Nephron progenitor cell (in vitro differentiated cells): ENCODE results near the gene STRN4.
A peak's percentile ranks its signal among the peaks of the same experiment; 100 is the strongest.

ENCODE experiments used
- DNase-seq: peaks from one replicate; pipeline ENCODE4 v3.0.0; 2021
- H3K27ac Mint-ChIP-seq: 2 replicates; pipeline ENCODE4 v1.8.0; 2021; ENCODE audit warnings: mild to moderate bottlenecking, moderate library complexity, mixed read lengths
- H3K27me3 Mint-ChIP-seq: 2 replicates; pipeline ENCODE4 v1.8.0; 2021; ENCODE audit warnings: mild to moderate bottlenecking, low read depth, mixed read lengths; ENCODE audit not compliant: poor library complexity
- H3K36me3 Mint-ChIP-seq: 2 replicates; pipeline ENCODE4 v1.8.0; 2021; ENCODE audit warnings: low read depth, mixed read lengths
- H3K4me1 Mint-ChIP-seq: 2 replicates; pipeline ENCODE4 v1.8.0; 2021; ENCODE audit warnings: mixed read lengths
- H3K4me3 Mint-ChIP-seq: 2 replicates; pipeline ENCODE4 v1.8.0; 2021; ENCODE audit warnings: mild to moderate bottlenecking, moderate library complexity, mixed read lengths
- H3K9me3 Mint-ChIP-seq: 2 replicates; pipeline ENCODE4 v1.8.0; 2021; ENCODE audit warnings: mild to moderate bottlenecking, moderate library complexity, mixed read lengths
- TF ChIP-seq, protein P1 (sequence below): fragments of 200-600 bp; sonication (generic); IDR thresholded peaks from 2 replicates; pipeline ENCODE4 v1.5.0; 2021; ENCODE audit warnings: antibody characterized with exemption

STRN4 gene

DNA sequence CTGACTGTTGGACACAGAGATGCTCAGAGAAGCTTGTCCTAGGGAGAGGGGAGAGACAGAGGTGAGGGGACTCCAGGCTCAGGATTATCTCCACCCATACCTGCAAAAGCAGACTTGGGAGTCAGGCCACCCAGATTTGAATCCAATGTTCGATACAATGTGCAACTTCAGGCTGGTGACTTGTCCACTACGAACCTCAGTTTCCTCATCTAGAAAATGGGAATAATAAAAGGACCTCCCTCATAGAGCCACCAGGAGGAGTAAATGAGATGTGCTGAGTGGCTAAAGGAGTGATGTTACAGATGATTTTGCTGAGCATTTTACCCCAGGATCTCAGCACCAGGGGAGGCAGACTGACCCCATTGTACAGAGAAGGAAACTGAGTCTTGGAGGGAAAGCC, 54.3 kb downstream of the STRN4 start:
- Mint-ChIP-seq H3K4me1 (peaks cover 11% of the 10 kb centered on the region), H3K36me3 (peaks cover 92% of the 10 kb centered on the region), H3K27ac (no peak overlapping the region), H3K4me3 (no peak overlapping the region), H3K9me3 (no peaks in the 10 kb centered on the region), H3K27me3 (no peaks in the 10 kb centered on the region)
- TF ChIP-seq, protein P1, sequence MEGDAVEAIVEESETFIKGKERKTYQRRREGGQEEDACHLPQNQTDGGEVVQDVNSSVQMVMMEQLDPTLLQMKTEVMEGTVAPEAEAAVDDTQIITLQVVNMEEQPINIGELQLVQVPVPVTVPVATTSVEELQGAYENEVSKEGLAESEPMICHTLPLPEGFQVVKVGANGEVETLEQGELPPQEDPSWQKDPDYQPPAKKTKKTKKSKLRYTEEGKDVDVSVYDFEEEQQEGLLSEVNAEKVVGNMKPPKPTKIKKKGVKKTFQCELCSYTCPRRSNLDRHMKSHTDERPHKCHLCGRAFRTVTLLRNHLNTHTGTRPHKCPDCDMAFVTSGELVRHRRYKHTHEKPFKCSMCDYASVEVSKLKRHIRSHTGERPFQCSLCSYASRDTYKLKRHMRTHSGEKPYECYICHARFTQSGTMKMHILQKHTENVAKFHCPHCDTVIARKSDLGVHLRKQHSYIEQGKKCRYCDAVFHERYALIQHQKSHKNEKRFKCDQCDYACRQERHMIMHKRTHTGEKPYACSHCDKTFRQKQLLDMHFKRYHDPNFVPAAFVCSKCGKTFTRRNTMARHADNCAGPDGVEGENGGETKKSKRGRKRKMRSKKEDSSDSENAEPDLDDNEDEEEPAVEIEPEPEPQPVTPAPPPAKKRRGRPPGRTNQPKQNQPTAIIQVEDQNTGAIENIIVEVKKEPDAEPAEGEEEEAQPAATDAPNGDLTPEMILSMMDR = no peak
- no peak for DNase-seq

DNA sequence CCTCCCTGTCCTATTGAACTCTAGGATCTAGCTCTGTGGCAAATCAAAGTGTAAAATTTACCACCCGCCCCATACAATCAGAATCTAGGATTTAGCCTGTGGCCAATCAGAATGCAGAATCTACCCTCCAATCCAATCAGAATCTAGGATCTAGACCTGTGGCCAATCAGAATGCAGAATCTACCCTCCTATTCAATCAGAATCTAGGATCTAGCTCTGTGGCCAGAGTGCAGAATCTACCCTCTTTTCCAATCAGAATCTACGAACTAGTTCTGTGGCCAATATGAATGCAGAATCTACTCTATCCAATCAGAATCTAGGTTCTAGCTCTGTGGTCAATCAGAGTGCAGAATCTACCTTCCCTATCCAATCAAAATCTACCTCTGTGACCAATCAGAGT, 55.1 kb downstream of the STRN4 start:
- no peak for DNase-seq
- no peak overlapping the region for H3K4me3 Mint-ChIP-seq
- no peak overlapping the region for H3K27ac Mint-ChIP-seq
- no peaks in the 10 kb centered on the region for H3K9me3 Mint-ChIP-seq
- H3K4me1 Mint-ChIP-seq = peaks cover 2% of the 10 kb centered on the region
- peaks cover 89% of the 10 kb centered on the region for H3K36me3 Mint-ChIP-seq
- no peaks in the 10 kb centered on the region for H3K27me3 Mint-ChIP-seq
- TF ChIP-seq, protein P1 = no peak

DNA sequence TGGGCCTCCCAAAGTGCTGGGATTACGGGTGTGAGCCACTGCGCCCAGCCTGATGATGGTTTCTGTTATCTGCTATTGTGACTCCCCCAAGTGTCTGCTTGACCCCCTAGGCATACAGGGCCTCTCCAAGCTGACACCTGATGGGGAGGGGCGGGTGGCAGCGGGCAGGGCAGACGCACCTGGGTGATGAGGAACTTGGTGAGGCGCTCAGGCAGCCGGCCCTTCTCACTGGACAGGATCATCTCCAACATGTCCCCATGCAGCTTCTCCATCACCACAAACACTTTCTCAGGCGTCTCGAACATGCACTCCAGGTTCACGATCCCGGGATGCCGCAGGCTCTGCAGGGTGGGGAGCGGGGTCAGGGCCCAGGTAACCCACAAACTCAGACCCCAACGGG, 56.9 kb downstream of the STRN4 start:
- Mint-ChIP-seq H3K27ac (no peak overlapping the region), H3K4me3 (no peak overlapping the region), H3K36me3 (peaks cover 78% of the 10 kb centered on the region), H3K4me1 (no peaks in the 10 kb centered on the region), H3K9me3 (no peaks in the 10 kb centered on the region), H3K27me3 (no peaks in the 10 kb centered on the region)
- no peak for DNase-seq
- TF ChIP-seq, protein P1 = no peak

DNA sequence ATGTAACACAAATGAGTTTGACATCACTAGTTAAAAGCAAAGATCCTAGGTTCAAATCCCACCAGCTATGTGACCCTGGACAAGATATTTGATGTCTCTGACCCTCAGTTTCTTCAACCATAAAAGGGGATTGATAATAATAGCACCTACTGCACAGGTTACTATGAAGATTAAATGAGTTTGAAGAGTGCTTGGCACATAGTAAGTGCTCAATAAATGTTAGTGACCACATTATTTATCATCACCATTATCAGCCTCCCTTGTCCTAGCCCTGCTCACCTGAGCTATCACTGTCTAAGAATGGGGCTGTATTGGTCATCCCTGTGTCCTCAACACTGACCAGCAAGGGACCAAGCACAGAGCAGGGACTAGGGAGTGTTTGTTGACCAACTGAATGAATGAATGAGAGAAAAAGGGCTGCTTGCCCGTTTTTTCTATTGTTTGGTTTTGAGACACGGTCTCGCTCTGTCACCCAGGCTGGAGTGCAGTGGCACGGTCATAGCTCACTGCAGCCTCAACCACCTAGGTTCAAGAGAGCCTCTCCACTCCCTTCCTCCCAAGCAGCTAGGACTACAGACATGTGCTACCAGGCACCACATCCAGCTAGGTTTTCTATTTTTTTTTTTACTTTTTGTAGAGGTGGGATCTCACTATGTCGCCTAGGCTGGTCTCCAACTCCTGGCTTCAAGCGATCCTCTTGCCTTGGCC, 58.7 kb downstream of the STRN4 start:
- Mint-ChIP-seq H3K27me3 (no peaks in the 10 kb centered on the region), H3K4me3 (no peak overlapping the region), H3K36me3 (peaks cover 73% of the 10 kb centered on the region), H3K27ac (no peak overlapping the region), H3K4me1 (no peaks in the 10 kb centered on the region), H3K9me3 (no peaks in the 10 kb centered on the region)
- no peak for DNase-seq
- TF ChIP-seq, protein P1 = no peak

DNA sequence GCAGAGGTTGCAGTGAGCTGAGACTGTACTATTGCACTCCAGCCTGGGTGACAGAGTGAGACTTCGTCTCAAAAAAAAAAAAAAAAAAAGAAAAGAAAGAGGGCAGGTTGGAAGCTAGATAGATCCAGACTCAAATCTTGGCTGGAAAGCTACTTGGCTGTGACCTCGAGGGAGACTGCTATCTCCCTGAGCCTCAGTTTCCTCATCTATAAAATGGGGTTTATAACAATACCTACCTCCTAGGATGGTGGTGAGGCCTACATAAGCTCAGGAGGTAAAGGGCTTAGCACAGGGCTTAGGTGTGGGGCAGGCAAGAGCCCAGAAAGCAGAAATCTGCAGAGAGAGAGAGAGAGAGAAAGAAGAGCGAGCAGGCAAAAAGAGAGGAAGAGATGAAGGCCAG, 61.1 kb downstream of the STRN4 start:
- H3K4me3 Mint-ChIP-seq = no peak overlapping the region
- no peaks in the 10 kb centered on the region for H3K9me3 Mint-ChIP-seq
- no peak overlapping the region for H3K27ac Mint-ChIP-seq
- no peaks in the 10 kb centered on the region for H3K27me3 Mint-ChIP-seq
- H3K36me3 Mint-ChIP-seq = peaks cover 66% of the 10 kb centered on the region
- H3K4me1 Mint-ChIP-seq = no peaks in the 10 kb centered on the region
- no peak for DNase-seq
- TF ChIP-seq, protein P1 = no peak

DNA sequence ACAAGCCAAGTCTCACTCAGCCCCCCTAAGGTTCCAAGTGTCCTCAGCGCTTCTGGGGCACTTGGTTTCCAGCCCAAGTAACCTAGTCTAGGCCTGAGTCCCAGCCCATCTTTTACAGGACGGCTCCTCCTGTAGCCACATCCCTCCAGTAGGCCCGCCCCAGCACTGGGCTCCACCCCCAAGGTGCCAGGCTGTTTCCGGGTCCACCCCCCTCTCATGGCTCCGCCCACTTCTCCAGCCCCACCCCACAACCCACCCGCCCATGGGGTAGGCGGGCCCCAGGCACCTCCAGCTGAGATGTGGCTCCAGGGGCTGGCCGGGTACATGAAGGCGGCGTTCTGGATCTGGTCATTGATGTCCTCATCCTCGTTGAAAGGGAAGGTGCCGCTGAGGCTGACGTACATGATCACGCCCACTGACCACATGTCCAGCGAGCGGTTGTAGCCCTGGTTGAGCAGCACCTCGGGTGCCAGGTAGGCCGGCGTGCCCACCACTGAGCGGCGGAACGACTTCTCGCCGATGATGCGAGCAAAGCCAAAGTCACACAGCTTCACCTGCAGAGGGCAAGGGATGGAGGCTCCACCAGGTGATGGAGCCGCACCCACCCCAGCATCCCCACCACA, 68.0 kb downstream of the STRN4 start:
- Mint-ChIP-seq H3K27ac (no peak overlapping the region), H3K27me3 (no peaks in the 10 kb centered on the region), H3K4me3 (no peak overlapping the region), H3K4me1 (no peaks in the 10 kb centered on the region), H3K9me3 (no peaks in the 10 kb centered on the region), H3K36me3 (peaks cover 70% of the 10 kb centered on the region)
- TF ChIP-seq, protein P1 = no peak
- peak; percentile 40 for DNase-seq
